Stimulated activated CD4-positive, alpha-beta T cell treated with anti-CD3 and anti-CD28 coated beads, Interleukin-2, amount 100 ng/mL, for 4 hours (primary cell): ENCODE results near the gene ITGA3.

Source experiments
- DNase-seq: peaks from one replicate; pipeline ENCODE4 v3.0.0-alpha.2; 2020; ENCODE audit warnings: low read depth

The ITGA3 gene

DNA sequence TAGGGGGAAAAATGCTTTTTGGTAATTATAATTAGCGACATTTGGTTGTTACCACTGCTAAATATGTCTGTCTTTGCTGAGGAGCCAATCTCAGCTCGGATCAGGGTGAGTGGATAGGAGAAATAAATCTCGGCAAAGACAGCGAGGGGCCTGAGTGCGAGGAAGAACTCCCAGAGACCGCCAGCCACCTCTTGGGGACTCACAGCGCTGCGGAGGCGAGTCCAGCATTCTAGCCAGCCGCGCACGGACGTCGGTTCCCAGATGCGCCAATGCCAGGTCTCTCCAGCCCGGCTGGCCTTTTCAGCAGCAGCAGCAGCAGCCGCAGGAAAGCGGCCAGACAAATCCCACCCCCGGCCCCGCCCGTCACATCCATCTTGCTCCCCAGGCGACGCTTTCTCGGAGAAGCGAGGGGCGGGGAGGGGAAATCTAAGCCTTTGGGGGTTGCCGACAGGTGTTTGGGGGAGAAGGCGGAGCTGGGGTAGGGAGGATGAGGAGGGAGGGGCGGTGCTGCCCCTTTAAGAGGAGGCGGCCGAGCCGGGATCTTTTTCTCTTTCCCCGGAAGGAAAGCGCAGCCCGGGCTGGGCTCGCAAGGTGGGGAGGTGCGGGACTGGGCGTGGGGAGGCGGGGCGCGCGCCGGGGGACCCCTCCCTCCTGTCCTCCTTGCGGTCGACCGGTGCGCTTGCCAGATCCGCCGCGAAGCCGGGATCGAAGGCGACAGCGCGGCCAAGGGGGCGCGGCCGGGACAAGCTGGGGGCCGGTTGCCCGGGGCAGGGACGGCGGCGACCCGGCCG, at the start of gene ITGA3:
Gene ITGA3 (plus strand): TSS at position 685 of the 791 bp plus-strand sequence. CDS start 330 bp downstream, outside the sequence.
- peak; percentile 55 for DNase-seq

DNA sequence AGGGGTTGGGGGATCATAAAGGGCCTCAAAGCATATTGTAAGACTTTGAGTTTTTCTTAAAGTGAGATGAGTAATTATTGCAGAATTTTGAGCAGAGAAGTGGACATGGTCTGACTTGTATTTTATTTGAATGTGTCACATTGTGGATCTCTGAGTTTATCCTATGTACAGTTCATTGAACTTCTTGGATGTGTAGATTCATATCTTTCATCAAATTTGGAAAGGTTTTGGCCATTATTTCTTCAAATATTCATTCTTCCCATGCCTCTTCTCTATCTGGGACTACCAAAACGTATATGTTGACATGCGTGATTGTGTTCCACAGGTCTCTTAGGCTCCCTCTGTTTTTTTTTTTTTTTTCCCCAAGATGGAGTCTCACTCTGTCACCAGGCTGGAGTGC, 46.6 kb upstream of the ITGA3 start:
- DNase-seq: no peak

DNA sequence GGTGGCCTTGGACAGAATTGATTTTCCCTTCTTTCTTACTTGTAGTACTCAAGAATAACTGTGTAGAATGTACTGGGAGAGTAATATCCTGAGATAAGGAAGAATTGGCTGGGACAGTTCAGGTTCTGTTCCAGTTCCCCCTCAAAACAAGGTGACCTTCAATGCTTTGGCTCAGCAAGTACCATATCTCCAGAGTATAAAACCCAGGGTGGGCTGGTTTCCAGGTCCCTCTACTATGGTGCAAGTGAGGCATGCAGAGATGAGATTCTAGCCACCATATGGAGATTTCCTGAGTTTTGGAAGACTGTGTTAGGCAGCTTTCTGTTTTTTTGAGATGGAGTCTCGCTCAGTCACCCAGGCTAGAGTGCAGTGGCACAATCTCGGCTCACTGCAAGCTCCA, 42.8 kb upstream of the ITGA3 start:
- DNase-seq: no peak

DNA sequence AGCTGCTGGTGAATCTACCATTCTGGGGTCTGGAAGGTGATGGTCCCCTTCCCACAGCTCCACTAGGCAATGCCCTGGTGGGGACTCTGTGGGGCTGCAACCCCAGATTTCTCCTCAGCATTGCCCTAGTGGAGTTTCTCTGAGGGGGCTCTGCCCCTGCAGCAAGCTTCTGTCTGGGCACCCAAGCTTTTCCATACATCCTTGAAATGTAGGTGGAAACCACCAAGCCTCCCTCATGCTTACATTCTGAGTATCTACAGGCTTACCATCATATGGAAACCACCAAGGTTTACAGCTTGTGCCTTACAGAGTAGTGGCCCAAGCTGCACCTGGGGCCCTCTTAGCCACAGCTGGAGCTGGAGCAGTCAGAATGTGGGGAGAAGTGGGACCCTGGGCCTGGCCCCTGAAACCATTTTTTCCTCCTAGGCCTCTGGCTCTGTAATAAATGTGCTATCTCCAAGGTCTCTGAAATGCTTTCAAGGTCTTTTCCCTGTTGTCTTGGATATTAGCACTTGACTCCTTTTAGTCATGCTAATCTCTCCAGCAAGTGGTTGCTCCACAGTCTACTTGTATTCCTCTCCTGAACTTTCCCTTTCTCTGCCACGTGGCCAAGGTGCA, 41.3 kb upstream of the ITGA3 start:
- no peak for DNase-seq

DNA sequence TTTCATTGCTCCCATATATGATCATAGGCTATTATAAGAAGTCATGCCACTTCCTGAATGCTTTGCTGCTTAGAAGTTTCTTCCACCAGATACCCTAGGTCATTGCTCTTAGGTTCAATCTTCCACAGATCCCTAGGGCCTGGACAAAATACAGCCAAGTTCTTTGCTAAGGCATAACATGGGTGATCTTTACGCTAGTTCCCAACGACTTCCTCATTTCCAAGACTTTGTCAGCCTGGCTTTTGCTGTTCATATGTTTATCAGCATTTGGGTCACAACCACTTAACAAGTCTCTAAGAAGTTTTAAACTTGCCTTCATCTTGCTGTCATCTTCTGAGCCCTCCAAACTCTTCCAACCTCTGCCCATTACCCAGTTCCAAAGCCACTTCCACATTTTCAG, 40.8 kb upstream of the ITGA3 start:
- DNase-seq: no peak

DNA sequence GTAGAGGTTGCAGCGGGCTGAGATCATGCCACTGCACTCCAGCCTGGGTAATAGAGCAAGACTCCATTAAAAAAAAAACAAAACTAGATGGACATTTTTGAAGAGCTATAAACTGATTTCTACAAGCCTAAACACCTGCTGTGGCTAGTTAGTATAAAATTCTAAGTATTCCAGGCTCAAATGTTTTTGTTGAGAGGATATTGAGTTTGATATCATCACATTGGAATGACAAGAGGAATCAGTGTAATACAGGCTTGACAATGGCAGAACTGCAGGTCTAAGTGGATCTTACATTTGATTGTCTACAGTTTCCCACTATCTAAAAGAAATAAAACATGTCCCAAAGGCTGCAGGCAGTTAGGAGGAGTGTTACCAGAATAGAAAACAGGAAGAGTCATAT, 37.0 kb upstream of the ITGA3 start:
- DNase-seq: no peak

DNA sequence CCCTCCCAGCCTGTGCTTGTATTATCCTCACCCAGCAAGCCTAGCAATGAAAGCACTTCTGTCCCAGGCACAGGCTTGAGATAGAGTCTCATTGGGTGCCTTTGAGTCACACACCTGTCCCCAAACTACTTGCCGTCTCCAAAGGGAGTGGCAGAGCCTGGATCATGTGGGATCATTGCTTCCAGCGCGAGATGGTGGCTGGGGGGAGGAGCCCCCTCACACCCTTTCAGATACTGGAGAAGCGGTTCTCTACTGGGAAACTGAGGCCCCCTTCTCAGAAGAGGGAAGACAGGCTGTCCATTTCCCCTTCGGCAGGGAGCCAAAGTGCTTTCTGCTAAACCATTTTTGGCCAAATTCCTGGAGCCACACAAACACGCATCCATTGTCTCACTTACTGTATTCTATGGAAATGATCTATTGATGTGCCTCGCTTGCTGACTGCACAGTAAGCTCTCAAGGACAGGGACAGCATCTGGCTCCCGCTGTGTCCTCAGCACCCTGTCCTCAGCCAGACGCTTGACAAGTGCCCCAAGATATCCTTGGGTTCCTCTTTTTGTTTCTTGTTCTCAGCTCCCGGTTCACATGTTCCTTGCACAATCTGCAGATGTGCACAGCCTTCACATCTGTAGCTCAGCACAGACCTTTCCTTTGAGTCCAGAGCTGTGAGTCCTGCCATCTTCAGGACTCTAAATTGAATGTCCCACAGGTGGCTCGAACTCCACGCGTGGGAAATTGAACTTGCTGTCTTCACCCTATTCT, 34.9 kb upstream of the ITGA3 start:
- no peak for DNase-seq

DNA sequence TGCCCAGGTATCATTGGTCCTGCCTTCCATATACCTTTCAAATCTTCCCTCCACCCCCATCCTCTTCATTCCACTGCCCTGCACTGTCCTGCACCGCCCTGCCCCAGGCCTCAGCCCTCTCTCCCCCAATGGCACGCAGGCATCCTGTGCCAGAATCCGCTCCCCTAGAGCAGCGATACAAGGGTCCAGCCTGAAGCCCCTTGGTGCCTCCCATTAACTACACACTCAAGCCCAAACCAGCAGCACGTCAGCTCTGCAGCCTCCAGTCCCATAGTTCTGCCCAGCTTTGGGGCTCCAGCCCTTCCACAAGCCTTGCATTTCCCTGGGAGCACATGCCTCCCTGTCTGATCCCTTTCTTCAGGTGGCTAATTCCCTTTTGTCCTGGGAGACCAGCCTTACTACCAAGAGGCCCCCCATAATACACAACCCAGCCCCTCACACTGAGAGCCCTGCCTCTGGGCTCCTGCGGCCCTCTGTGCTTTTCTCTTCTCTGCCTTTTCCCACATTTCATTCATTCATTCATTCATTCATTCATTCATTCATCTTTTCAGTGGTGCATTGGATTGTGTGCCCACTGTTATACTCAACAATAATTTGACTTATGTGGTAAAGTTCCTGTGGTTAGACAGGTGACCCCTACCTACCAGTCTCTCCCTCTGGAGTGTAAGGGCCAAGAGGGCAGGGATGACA, 34.1 kb upstream of the ITGA3 start:
- no peak for DNase-seq

DNA sequence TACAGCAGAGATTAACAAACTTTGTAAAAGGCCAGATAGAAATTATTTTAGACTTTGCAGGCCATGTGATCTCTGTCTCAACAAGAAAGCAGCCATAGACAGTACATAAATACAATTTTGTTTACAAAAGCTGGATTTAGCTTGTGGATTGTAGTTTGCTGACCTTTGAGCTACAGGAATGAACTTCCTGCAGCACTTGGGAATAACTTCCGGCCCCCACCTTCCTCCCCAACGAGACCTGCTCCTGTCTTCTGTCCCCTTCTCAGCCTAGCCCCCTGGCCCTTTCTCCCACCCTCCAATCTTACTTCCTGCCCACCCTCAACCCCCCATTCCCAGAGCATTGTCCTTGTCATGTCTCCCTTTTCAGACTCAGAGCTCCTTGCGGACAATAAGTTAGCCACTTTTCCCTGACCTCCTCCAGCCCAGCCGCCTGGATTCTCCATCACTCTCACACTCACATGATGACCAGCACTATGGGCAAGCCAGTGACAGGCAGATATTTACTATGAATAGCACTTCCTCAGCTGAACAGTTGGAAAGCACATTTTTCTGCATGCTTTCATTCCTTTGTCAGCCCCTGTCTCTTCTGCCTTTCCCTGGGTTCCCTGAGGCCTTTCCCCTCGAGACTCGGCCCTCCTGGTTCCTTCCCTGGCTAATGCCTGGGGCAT, 33.3 kb upstream of the ITGA3 start:
- no peak for DNase-seq

DNA sequence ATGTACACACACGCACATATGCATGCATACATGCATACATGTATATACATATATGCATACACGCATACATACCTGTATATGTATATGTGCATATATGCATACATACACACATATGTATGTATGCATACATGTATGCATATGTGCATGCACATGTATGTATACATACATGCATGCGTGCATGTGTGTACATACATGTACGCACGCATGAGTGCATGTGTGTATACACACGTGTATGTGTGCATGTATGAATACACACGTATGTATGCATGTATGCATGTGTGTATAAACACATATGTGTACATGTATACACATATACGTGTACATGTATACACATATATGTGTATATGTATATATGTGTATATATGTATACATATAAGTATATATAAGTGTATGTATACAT, 32.4 kb upstream of the ITGA3 start:
- DNase-seq: no peak

DNA sequence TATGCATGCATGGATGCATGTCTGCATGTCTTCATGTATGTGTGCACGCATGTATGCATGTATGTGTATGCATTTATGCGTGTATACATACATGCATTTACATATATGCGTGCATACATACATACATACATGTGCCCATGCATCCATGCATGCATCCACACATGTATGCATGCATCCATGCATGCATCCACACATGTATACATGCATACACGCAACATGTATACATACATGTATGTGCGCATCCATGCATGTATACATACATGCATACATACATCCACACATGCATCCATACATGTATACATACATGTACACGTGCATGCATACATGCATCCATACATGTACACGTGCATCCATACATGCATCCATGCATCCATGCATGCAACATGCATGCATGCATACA, 31.1 kb upstream of the ITGA3 start:
- no peak for DNase-seq

DNA sequence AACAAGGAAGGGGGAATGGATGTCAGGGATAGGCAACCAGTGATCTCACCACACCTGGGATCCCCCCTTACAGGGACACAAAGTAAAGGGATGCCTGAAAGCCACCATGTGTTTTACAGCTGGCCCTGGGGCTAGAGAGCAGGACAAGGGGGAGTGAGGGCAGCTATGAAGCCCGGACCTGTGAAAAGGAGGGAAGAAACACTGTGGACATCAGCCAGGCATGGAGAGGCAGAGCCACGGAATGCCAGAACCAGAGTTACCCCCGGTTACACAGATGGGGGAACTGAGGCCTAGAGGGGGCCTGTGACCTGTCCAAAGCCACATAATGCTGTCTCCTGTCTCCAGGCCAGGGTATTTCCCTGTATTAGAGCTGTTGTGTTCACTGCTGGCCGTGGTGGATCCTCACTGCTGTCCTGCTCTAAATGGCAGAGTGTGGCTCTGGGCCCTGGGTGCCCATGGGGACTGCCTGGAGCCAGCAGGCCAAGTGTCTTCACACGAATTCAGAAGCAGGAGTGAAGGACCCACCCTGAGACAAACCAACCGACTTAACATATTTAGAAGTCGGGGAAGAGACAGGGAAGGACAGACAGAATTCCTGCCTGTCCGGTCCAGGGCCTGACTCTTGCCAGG, 29.7 kb upstream of the ITGA3 start:
- DNase-seq: no peak

DNA sequence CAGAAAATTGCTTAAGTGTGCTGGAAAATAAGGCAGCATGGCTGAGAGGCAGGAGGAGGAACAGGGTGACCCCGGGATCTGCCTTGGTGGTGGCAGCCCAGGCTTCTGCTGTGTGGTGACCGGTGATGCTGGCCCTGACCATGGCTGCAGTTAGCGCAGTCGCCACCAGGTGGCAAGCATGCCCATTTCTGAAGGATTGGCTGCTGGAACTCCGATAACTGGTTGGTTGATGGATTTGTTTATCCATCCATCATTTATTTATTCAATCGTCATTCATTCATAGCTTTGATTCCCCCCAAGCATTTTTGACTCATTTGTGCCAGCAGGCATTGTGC, 29.1 kb upstream of the ITGA3 start:
- peak; percentile 60 for DNase-seq

DNA sequence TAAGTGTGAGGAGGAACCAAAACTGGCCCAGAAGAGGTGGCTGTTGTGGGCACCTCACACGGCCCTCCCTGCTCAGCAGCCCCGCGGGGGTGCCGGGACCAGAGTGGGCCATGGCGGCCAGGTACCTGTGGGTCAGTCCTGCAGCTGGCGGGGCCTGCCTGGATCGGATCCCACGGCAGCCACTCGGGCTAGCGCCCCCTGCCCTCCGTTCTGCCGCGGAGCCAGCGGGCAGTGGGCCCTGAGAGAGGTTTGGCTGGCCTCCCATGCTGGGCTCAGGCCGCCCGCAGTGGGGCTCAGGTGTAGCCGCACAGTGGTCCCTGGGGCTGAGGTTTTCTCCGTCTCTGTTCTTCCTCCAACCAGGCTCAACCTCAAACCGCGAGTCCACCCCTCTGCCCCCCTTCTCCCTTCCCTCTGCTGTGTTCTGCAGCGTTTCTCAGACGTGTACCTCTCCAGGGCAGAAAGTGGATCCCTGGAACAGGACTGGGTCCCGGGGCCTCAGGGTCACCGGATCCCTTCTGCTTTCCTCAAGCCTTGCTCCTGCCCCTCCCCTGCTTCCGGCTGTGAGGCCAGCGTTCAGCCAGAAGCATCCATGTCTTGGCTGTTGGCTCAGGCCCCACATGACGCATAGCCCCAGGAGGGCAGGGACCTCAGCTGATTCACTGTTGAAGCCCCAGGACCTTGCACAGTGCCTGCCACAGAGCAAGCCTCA, 28.6 kb upstream of the ITGA3 start:
- DNase-seq: no peak

DNA sequence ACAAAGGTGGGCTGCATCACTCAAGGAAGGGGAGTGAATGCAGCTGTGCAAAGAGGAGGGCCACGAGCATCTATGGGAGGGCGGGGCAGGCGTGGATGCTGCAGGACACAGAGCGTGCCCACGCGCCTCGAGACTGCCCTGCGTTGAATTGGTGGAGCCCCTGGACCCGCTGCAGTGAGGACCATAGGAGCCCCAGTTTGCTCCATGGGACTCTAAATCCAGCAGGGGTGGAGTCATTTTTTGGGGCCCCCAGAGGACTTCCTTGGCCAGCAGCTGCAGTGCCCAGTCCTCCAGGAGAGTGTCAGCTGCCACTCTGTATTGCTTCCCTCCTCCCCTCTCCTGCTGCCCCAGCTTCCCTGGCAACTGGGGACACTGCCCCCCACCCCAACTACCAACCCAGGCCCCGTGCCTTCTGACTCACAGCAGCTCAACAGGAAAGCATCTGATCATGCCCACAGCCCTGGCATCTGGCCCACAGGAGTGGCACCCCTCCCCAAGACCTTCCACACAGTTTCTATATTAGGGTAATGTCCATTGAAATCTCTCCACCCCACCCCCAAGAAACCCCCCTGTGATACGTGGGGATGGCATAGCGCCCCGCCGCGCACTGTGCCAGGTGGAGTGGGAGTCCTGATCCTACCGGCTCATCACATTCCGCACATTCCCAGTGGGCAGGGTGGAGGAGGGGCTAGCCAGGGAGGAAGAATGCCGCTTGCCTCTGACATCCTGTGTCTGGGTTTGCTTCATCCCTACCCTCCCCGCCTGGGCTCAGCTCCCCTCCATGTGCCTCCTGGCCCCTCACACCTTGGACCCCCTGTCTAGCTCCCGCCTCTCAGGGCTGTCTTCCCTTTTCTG, 27.8 kb upstream of the ITGA3 start:
- no peak for DNase-seq

DNA sequence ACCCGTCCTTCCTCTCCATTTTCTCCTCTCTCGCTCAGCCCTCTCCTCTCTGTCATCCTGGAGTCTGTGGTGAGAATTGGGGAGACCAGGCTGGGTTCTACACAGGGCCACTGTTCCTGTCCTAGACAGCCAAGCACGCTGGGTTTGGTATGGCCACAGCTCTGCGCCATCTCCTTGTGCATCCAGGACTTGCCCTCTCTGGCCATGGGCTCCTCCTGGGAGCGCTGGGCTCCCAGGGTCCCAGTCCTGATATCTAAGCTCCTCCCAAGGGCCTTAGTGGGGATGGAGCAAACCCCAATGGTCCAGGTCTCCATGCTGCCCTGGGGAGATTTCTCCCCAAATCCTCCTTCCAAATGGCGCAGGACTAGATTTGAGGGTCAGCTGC, 27.2 kb upstream of the ITGA3 start:
- DNase-seq: no peak

DNA sequence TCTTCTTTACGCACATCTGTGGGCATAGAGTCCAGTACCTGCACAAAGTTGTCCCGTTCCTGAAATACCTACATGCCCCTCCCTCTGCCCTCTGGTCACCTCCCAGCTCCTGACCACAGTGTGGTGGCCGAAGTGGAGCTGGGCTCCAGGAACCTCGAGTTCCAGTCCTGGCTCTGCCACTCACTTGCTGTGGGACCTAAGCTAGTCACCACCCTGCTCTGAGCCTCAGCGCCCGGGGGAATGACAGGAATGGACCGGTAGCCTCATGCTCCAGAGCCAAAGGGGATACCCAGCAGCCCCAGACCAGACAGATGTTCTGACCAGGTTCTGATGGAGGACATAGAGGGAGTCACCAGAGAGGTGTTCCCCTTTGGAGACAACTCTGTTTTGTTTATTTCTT, 26.7 kb upstream of the ITGA3 start:
- DNase-seq: no peak

DNA sequence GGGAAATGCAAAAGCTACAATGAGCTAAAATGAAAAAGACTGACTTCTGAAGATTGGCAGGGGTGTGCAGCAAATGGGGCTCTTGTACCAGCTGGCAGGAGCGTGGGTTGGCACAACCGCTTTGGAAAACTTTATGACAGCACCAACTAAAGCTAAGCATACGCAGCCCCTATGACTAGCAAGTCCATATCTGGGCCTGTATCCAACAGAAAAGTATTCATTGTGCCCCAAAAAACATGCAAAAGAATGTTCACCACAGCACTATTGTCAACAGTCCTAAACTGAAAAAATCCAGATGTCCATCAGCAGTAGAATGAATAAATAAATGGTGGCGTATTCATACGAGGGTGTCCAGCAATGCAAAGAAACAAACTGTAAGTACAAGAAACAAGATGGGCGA, 22.6 kb upstream of the ITGA3 start:
- DNase-seq: no peak

DNA sequence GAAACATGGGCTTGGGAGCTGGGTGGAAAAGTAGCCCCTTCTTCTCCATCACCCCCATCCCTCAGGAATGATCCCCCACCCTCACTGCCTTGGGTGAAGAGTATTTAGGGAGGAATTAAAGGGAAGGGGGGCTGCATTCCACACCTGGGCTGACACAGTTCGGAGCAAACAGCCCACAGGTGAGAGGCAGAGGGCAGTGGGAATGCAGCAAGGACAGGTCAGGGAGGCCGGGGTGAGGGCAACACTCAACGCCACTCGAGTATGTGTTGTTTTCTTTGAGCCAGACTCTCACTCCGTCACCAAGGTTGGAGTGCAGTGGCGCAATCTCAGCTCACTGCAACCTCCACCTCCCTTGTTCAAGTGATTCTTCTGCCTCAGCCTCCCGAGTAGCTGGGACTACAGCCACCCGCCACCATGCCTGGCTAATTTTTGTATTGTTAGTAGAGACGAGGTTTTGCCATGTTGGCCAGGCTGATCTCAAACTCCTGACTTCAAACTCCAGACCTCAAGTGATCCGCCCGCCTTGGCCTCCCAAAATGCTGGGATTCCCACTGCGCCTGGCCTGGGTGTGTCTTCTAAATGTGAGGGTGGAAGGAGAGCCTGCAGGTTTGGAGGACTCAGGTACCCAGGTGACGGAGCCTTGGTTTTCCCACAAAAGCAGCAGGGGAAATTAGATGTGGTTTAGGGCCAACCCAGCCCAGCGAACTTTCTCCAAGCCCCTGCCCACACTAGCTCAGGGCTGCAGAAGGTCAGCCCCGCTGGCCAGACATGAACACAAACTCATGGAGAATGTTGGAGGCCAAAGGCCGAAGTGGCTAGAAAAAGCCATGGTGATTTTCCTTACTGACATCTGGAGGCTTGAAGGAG, 21.2 kb upstream of the ITGA3 start:
- no peak for DNase-seq
